Stimulated activated CD8-positive, alpha-beta memory T cell treated with anti-CD3 and anti-CD28 coated beads, Interleukin-7, amount 100 ng/mL, for 48 hours (primary cell): ENCODE data around the gene RNF169.
"Not testable (repeated sequence)": the region's sequence is repeated elsewhere in the genome, so short reads cannot be mapped to it uniquely, and the experiment has no call there.

Experiments
- DNase-seq, 2 donors: peaks; one replicate each; pipeline ENCODE4 v3.0.0-alpha.2; 2020; ENCODE audit warnings: low read depth in 1 of 2; ENCODE audit errors: extremely low read depth in 1 of 2

Gene RNF169

GRCh38 chr11:74819400-74819799 is 70.8 kb downstream of the RNF169 start:
- DNase-seq, result no peak

GRCh38 chr11:74820763-74821162 is 72.1 kb downstream of the RNF169 start:
- DNase-seq, result no peak

- DNase-seq, result no peak
Measured at GRCh38 chr11:74822170-74822569, 73.5 kb downstream of the RNF169 start.

GRCh38 chr11:74824285-74824982 is 75.8 kb downstream of the RNF169 start:
- DNase-seq, result no peak

GRCh38 chr11:74825596-74825995 is 76.9 kb downstream of the RNF169 start:
- not testable (repeated sequence) for DNase-seq

GRCh38 chr11:74826901-74827300 is 78.3 kb downstream of the RNF169 start:
- no peak for DNase-seq

- DNase-seq, result no peak
Measured at GRCh38 chr11:74837191-74837590, 88.5 kb downstream of the RNF169 start.

GRCh38 chr11:74838188-74838587 is 89.5 kb downstream of the RNF169 start:
- DNase-seq, result no peak

GRCh38 chr11:74839446-74839845 is 90.8 kb downstream of the RNF169 start:
- no peak for DNase-seq

GRCh38 chr11:74839971-74840370 is 91.3 kb downstream of the RNF169 start:
- DNase-seq, result no peak

- DNase-seq, result no peak
Measured at GRCh38 chr11:74840486-74840885, 91.8 kb downstream of the RNF169 start.

GRCh38 chr11:74842967-74843366 is 94.3 kb downstream of the RNF169 start:
- no peak for DNase-seq

- no peak for DNase-seq
Measured at GRCh38 chr11:74844072-74844471, 95.4 kb downstream of the RNF169 start.

- DNase-seq, result no peak
Measured at GRCh38 chr11:74844865-74845264, 96.2 kb downstream of the RNF169 start.

GRCh38 chr11:74845978-74846517 is 97.4 kb downstream of the RNF169 start:
- DNase-seq, result no peak

- DNase-seq, result no peak
Measured at GRCh38 chr11:74846770-74847169, 98.1 kb downstream of the RNF169 start.

GRCh38 chr11:74847395-74847794 is 98.7 kb downstream of the RNF169 start:
- DNase-seq, result no peak

GRCh38 chr11:74847895-74848294 is 99.2 kb downstream of the RNF169 start:
- no peak for DNase-seq

- no peak for DNase-seq
Measured at GRCh38 chr11:74849525-74850391, 101.1 kb downstream of the RNF169 start.

GRCh38 chr11:74853223-74853622 is 104.6 kb downstream of the RNF169 start:
- no peak for DNase-seq

GRCh38 chr11:74860743-74861142 is 112.1 kb downstream of the RNF169 start:
- DNase-seq, result no peak

GRCh38 chr11:74863410-74863809 is 114.8 kb downstream of the RNF169 start:
- no peak for DNase-seq
